LNCaP clone FGC (cell line): ENCODE measurements around the gene RPA1.
A peak's percentile ranks its signal among the peaks of the same experiment; 100 is the strongest.

Source experiments
- DNase-seq: peaks from one replicate; pipeline ENCODE4 v3.0.0-alpha.2; 2011; ENCODE audit warnings: low read depth
- H3K4me3 ChIP-seq: 2 replicates; pipeline ENCODE4 v1.5.1; 2011; ENCODE audit warnings: mild to moderate bottlenecking, low read depth, low read length, control low read depth
- CTCF ChIP-seq: IDR thresholded peaks from 2 replicates; pipeline ENCODE4 v1.5.1; 2012; ENCODE audit warnings: mild to moderate bottlenecking; ENCODE audit not compliant: control insufficient read depth, insufficient read depth; ENCODE audit errors: extremely low read depth

Gene RPA1

GRCh38 chr17:1813088-1813487 is 16.7 kb upstream of the RPA1 start:
- H3K4me3 ChIP-seq, result no peak overlapping the region
- no peak for TF ChIP-seq CTCF
- DNase-seq, result no peak

GRCh38 chr17:1820528-1821252 is 9.1 kb upstream of the RPA1 start:
- no peak for TF ChIP-seq CTCF
- no peak for DNase-seq
- H3K4me3 ChIP-seq, result no peak overlapping the region

- DNase-seq, result peak; percentile 19
- TF ChIP-seq CTCF, result no peak
- peak overlapping the region; percentile 65 for H3K4me3 ChIP-seq
These were observed 601 bp upstream of the RPA1 start for GRCh38 chr17:1829216-1829591.

- TF ChIP-seq CTCF, result no peak
- no peak for DNase-seq
- peak overlapping the region; percentile 65 for H3K4me3 ChIP-seq
These were observed 483 bp downstream of the RPA1 start for GRCh38 chr17:1830288-1830687.

GRCh38 chr17:1834380-1835149 is 4.8 kb downstream of the RPA1 start:
- TF ChIP-seq CTCF, result no peak
- no peak for DNase-seq
- H3K4me3 ChIP-seq, result no peak overlapping the region

- H3K4me3 ChIP-seq, result no peak overlapping the region
- no peak for DNase-seq
- TF ChIP-seq CTCF, result no peak
These were observed 9.7 kb downstream of the RPA1 start for GRCh38 chr17:1839516-1839915.
